Naive thymus-derived CD4-positive, alpha-beta T cell (primary cell): ENCODE measurements around the gene TBCD. TPM values are rescaled to one million over a fixed set of nuclear protein-coding genes. Genes with fewer than 3 reads are reported as not detected.

ENCODE experiments used
- ATAC-seq: fragments of 150-1000 bp; cut with Tn5 transposase; 2 replicates; pipeline ENCODE4 v1.10.0; 2021; ENCODE audit warnings: mild to moderate bottlenecking, moderate library complexity
- CTCF ChIA-PET: fragments of 350-600 bp; sonication (Branson Sonifier 250); formaldehyde crosslinking; loops from one replicate; lab custom pipeline; 2021; ENCODE audit warnings: antibody characterized with exemption; lab: Charles Lee
- POLR2A ChIA-PET: fragments of 350-600 bp; sonication (Branson Sonifier 250); formaldehyde crosslinking; loops from one replicate; lab custom pipeline; 2021; ENCODE audit warnings: antibody characterized with exemption, inconsistent platforms; lab: Charles Lee
- DNase-seq, 9 donors: peaks; one replicate each; pipeline versions ENCODE4 v3.0.0 to v3.0.0-alpha.2; 2020 to 2022; ENCODE audit warnings: mixed read lengths in 1 of 9
- H3K27ac ChIP-seq: one replicate; pipeline ENCODE4 v1.7.0; 2013; ENCODE audit warnings: mild to moderate bottlenecking, low read depth, low read length, moderate library complexity
- H3K27me3 ChIP-seq, 2 donors: one replicate each; pipeline ENCODE4 v1.7.0; 2013; ENCODE audit warnings: low read length in 2 of 2, mild to moderate bottlenecking in 2 of 2, moderate library complexity in 2 of 2; ENCODE audit not compliant: control insufficient read depth in 2 of 2, insufficient read depth in 2 of 2
- H3K36me3 ChIP-seq, 3 experiments: 1 replicate in 2 of 3; 2 replicates in 1 of 3; pipeline ENCODE4 v1.7.0; 2013; ENCODE audit warnings: low read length in 3 of 3, mild to moderate bottlenecking in 3 of 3, moderate library complexity in 1 of 3; ENCODE audit not compliant: insufficient read depth in 3 of 3, control insufficient read depth in 2 of 3
- H3K4me1 ChIP-seq, 2 donors: one replicate each; pipeline ENCODE4 v1.7.0; 2013; ENCODE audit warnings: low read length in 2 of 2, mild to moderate bottlenecking in 2 of 2, moderate library complexity in 1 of 2; ENCODE audit not compliant: control insufficient read depth in 2 of 2, insufficient read depth in 2 of 2
- H3K4me3 ChIP-seq: 2 replicates; pipeline ENCODE4 v1.7.0; 2013; ENCODE audit warnings: mild to moderate bottlenecking, low read length
- H3K9me3 ChIP-seq, 3 experiments: 1 replicate in 2 of 3; 2 replicates in 1 of 3; pipeline ENCODE4 v1.7.0; 2013; ENCODE audit warnings: low read length in 3 of 3; ENCODE audit not compliant: control insufficient read depth in 2 of 3
- H3K27ac Mint-ChIP-seq, 9 donors: one replicate each; pipeline ENCODE4 v1.8.0; 2020 to 2022; ENCODE audit warnings: mixed read lengths in 9 of 9, mild to moderate bottlenecking in 8 of 9, moderate library complexity in 5 of 9, inconsistent platforms in 2 of 9
- H3K27me3 Mint-ChIP-seq, 5 donors: one replicate each; pipeline ENCODE4 v1.8.0; 2021 to 2022; ENCODE audit warnings: mixed read lengths in 5 of 5, mild to moderate bottlenecking in 1 of 5
- H3K36me3 Mint-ChIP-seq, 5 donors: one replicate each; pipeline ENCODE4 v1.8.0; 2020 to 2022; ENCODE audit warnings: mixed read lengths in 5 of 5, mild to moderate bottlenecking in 3 of 5, inconsistent platforms in 1 of 5
- H3K4me1 Mint-ChIP-seq, 7 donors: one replicate each; pipeline ENCODE4 v1.8.0; 2020 to 2022; ENCODE audit warnings: mixed read lengths in 7 of 7, mild to moderate bottlenecking in 3 of 7, inconsistent platforms in 1 of 7
- H3K4me3 Mint-ChIP-seq, 10 donors: one replicate each; pipeline ENCODE4 v1.8.0; 2020 to 2022; ENCODE audit warnings: mild to moderate bottlenecking in 10 of 10, mixed read lengths in 10 of 10, moderate library complexity in 6 of 10, inconsistent platforms in 2 of 10
- H3K9me3 Mint-ChIP-seq, 11 donors: one replicate each; pipeline ENCODE4 v1.8.0; 2020 to 2022; ENCODE audit warnings: mixed read lengths in 11 of 11, mild to moderate bottlenecking in 4 of 11, inconsistent platforms in 1 of 11, moderate library complexity in 1 of 11
- intact Hi-C, 2 donors: fragments of 100-400 bp; cut with micrococcal nuclease; formaldehyde crosslinking; loops; one replicate each; pipeline ENCODE4 v1.15.1; 2023
- polyA plus RNA-seq, 2 donors: library from polyadenylated mRNA; unstranded; fragments of 300-500 nt; fragmentation: Illumina TruSeq; gene quantifications; one replicate each; pipeline ENCODE4 v1.2.3, GENCODE V29; 2021
- total RNA-seq, 6 experiments: library from RNA in 5 of 6; stranded (reverse) in 5 of 6; gene quantifications; 1 replicate in 5 of 6; 2 replicates in 1 of 6; pipeline ENCODE4 v1.2.3 and lab custom pipeline; 2021 to 2026

The TBCD gene
- total and polyA plus RNA-seq, 7 experiments from 2014 or later: 61.5 to 255 (median 123) TPM

DNA sequence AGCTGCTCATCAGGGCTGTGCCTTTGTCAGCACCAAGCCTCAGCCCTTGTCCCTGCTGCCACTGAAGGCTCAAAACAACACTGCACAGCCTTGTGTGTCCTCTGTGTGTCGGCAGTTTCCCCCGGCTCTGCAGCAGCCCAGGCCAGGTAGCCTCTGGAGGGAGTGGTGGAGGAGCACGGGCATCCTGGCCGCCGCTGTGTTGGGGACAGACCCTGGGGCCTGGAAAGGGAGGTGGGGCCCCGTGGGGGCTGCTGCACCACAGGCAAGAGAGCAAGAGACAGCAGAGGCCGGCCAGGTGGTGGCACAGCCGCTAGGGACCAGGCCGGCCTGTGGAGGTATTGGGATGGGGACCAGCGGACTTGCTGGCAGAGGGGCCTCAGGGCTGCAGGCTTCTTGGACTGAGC, 184.9 kb downstream of the TBCD start:
- Mint-ChIP-seq H3K36me3 (peaks cover 17 to 53% (median 33%) of the 10 kb centered on the region in 5 donors), H3K4me1 (peaks cover 0 to 11% (median 0%) of the 10 kb centered on the region in 7 donors), H3K4me3 (no peak overlapping the region), H3K27me3 (no peaks in the 10 kb centered on the region), H3K9me3 (peaks cover 0 to 2% (median 0%) of the 10 kb centered on the region in 11 donors), H3K27ac (no peak overlapping the region)
- Histone ChIP-seq H3K27me3 (no peaks in the 10 kb centered on the region), H3K4me3 (no peak overlapping the region), H3K9me3 (no peaks in the 10 kb centered on the region), H3K27ac (no peak overlapping the region), H3K36me3 (peaks cover 4 to 90% (median 7%) of the 10 kb centered on the region in 3 experiments), H3K4me1 (no peaks in the 10 kb centered on the region)
- ChIA-PET CTCF (no interaction called here), POLR2A (no interaction called here)
- no peak for DNase-seq
- intact Hi-C loops: no loop called here
- no peak for ATAC-seq

- no peaks in the 10 kb centered on the region for H3K9me3 ChIP-seq
- POLR2A ChIA-PET: no interaction called here
- no peaks in the 10 kb centered on the region for H3K27me3 ChIP-seq
- ATAC-seq (no peak), DNase-seq (no peak)
- intact Hi-C loops: no loop called here
- H3K4me3 ChIP-seq: no peak overlapping the region
- H3K4me1 Mint-ChIP-seq: peaks cover 0 to 11% (median 0%) of the 10 kb centered on the region in 7 donors
- no peak overlapping the region for H3K4me3 Mint-ChIP-seq
- CTCF ChIA-PET: no interaction called here
- H3K36me3 Mint-ChIP-seq: peaks cover 19 to 53% (median 35%) of the 10 kb centered on the region in 5 donors
- H3K9me3 Mint-ChIP-seq: peaks cover 0 to 3% (median under 1%) of the 10 kb centered on the region in 11 donors
- H3K27me3 Mint-ChIP-seq: no peaks in the 10 kb centered on the region
- no peak overlapping the region for H3K27ac ChIP-seq
- peaks cover 7 to 90% (median 11%) of the 10 kb centered on the region in 3 experiments for H3K36me3 ChIP-seq
- H3K27ac Mint-ChIP-seq: peak overlapping the region in 2 of 9 donors; percentile 53 to 61
- no peaks in the 10 kb centered on the region for H3K4me1 ChIP-seq
Measured at GRCh38 chr17:82937411-82938371, 185.8 kb downstream of the TBCD start.

DNA sequence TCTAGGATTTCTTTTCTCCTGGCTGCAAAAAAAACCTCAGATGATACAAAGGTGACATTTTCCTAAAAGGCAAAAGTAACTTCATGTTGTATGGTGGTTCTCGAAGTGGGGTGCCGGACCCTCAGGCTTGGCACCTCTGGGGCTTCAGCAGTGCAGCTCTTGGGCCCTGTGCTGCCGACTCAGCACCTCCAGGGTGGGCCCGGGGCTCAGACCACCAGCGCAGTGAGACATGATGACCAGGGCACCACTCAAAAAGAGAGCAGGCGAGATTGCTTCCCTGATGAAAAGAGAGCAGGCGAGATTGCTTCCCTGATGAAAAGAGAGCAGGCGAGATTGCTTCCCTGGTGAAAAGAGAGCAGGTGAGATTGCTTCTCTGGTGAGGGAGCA, 186.6 kb downstream of the TBCD start:
- Mint-ChIP-seq H3K27me3 (no peaks in the 10 kb centered on the region), H3K36me3 (peaks cover 26 to 60% (median 43%) of the 10 kb centered on the region in 5 donors), H3K27ac (peak overlapping the region in 2 of 9 donors; percentile 61 to 66), H3K4me3 (no peak overlapping the region), H3K9me3 (peaks cover 0 to 10% (median 5%) of the 10 kb centered on the region in 11 donors), H3K4me1 (peaks cover 0 to 11% (median 0%) of the 10 kb centered on the region in 7 donors)
- no peaks in the 10 kb centered on the region for H3K27me3 ChIP-seq
- ATAC-seq (no peak), DNase-seq (no peak)
- intact Hi-C loops: no loop called here
- no peaks in the 10 kb centered on the region for H3K4me1 ChIP-seq
- peaks cover 0 to 4% (median 0%) of the 10 kb centered on the region in 3 experiments for H3K9me3 ChIP-seq
- no peak overlapping the region for H3K4me3 ChIP-seq
- H3K27ac ChIP-seq: no peak overlapping the region
- CTCF ChIA-PET: no interaction called here
- POLR2A ChIA-PET: no interaction called here
- peaks cover 7 to 90% (median 15%) of the 10 kb centered on the region in 3 experiments for H3K36me3 ChIP-seq

- H3K9me3 Mint-ChIP-seq: peaks cover 0 to 14% (median 7%) of the 10 kb centered on the region in 11 donors
- POLR2A ChIA-PET: no interaction called here
- Histone ChIP-seq H3K36me3 (peaks cover 7 to 90% (median 18%) of the 10 kb centered on the region in 3 experiments), H3K9me3 (peaks cover 0 to 9% (median 0%) of the 10 kb centered on the region in 3 experiments), H3K4me1 (no peaks in the 10 kb centered on the region), H3K27ac (no peak overlapping the region), H3K4me3 (no peak overlapping the region), H3K27me3 (no peaks in the 10 kb centered on the region)
- CTCF ChIA-PET: no interaction called here
- H3K4me3 Mint-ChIP-seq: no peak overlapping the region
- H3K27ac Mint-ChIP-seq: peak overlapping the region in 3 of 9 donors; percentile 27 to 61 (median 28)
- H3K36me3 Mint-ChIP-seq: peaks cover 31 to 66% (median 48%) of the 10 kb centered on the region in 5 donors
- no peak for DNase-seq
- no peak for ATAC-seq
- intact Hi-C loops: no loop called here
- H3K27me3 Mint-ChIP-seq: no peaks in the 10 kb centered on the region
- peaks cover 0 to 11% (median 0%) of the 10 kb centered on the region in 7 donors for H3K4me1 Mint-ChIP-seq
Measured at GRCh38 chr17:82938873-82939620, 187.2 kb downstream of the TBCD start.

- Histone ChIP-seq H3K4me3 (no peak overlapping the region), H3K27ac (no peak overlapping the region), H3K27me3 (no peaks in the 10 kb centered on the region), H3K9me3 (peaks cover 0 to 15% (median 0%) of the 10 kb centered on the region in 3 experiments), H3K36me3 (peaks cover 7 to 92% (median 18%) of the 10 kb centered on the region in 3 experiments), H3K4me1 (no peaks in the 10 kb centered on the region)
- H3K27ac Mint-ChIP-seq: peak overlapping the region in 1 of 9 donors; percentile 28
- peaks cover 38 to 72% (median 54%) of the 10 kb centered on the region in 5 donors for H3K36me3 Mint-ChIP-seq
- no peak for ATAC-seq
- intact Hi-C loops: no loop called here
- H3K9me3 Mint-ChIP-seq: peaks cover 5 to 21% (median 12%) of the 10 kb centered on the region in 11 donors
- no peak overlapping the region for H3K4me3 Mint-ChIP-seq
- DNase-seq: no peak
- ChIA-PET POLR2A (no interaction called here), CTCF (no interaction called here)
- H3K27me3 Mint-ChIP-seq: no peaks in the 10 kb centered on the region
- H3K4me1 Mint-ChIP-seq: peaks cover 0 to 11% (median 0%) of the 10 kb centered on the region in 7 donors
Measured at GRCh38 chr17:82939621-82940135, 187.8 kb downstream of the TBCD start.

DNA sequence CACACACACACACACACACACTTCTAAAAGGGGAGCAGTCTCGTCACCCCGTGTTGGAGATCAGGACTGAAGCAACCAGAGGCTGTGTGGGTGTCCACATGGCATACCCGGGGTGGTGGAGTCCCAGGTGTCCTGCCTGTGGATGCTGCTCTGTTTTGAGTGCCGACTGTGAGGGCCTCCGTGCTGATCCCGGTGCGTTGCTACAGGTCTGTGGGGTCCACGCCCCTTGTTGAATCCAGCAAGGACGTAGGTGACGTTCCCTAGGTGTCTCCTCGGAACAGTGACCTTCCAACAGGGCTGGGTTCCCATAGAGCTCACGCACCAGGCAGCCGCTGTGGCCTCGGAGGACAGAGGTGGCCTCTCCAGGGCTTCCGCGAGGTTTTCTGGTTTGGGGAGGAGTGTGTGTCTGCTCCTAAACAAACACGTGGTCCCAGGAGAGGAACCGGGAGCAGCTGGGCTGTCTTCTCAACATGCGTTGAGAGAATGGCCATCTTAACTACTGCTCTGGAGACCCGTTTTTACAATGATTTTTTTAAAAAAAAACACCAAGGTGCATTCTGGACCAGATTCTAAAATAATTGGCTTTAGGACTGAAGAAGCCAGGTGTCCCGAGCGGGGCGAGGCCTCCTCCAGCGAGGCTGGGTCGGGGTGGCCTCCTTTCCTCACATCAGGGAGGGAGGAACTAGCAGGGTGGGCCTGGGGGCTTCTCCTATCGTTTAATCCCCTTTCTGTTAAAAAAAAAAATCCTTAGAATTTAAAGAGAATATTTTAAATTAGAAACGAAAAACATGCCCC, 188.6 kb downstream of the TBCD start:
- Histone ChIP-seq H3K4me3 (no peak overlapping the region), H3K9me3 (peaks cover 0 to 23% (median 0%) of the 10 kb centered on the region in 3 experiments), H3K27ac (no peak overlapping the region), H3K4me1 (no peaks in the 10 kb centered on the region), H3K27me3 (no peaks in the 10 kb centered on the region), H3K36me3 (peaks cover 7 to 95% (median 18%) of the 10 kb centered on the region in 3 experiments)
- intact Hi-C loops: no loop called here
- ATAC-seq (no peak), DNase-seq (peak in 1 of 9 donors; percentile 3)
- Mint-ChIP-seq H3K27ac (no peak overlapping the region), H3K4me3 (no peak overlapping the region), H3K36me3 (peaks cover 45 to 75% (median 62%) of the 10 kb centered on the region in 5 donors), H3K9me3 (peaks cover 5 to 28% (median 19%) of the 10 kb centered on the region in 11 donors), H3K4me1 (peaks cover 0 to 11% (median 0%) of the 10 kb centered on the region in 7 donors), H3K27me3 (no peaks in the 10 kb centered on the region)
- ChIA-PET POLR2A (no interaction called here), CTCF (no interaction called here)
